GM19372 (cell line): Measurements from ENCODE around the gene ITIH4.

Experiments
- ATAC-seq: cut with Tn5 transposase; IDR thresholded peaks from one replicate; pipeline ENCODE4 v1.9.1; 2021; ENCODE audit warnings: mild to moderate bottlenecking, low read depth, moderate library complexity; ENCODE audit not compliant: unreplicated experiment

The ITIH4 gene

DNA sequence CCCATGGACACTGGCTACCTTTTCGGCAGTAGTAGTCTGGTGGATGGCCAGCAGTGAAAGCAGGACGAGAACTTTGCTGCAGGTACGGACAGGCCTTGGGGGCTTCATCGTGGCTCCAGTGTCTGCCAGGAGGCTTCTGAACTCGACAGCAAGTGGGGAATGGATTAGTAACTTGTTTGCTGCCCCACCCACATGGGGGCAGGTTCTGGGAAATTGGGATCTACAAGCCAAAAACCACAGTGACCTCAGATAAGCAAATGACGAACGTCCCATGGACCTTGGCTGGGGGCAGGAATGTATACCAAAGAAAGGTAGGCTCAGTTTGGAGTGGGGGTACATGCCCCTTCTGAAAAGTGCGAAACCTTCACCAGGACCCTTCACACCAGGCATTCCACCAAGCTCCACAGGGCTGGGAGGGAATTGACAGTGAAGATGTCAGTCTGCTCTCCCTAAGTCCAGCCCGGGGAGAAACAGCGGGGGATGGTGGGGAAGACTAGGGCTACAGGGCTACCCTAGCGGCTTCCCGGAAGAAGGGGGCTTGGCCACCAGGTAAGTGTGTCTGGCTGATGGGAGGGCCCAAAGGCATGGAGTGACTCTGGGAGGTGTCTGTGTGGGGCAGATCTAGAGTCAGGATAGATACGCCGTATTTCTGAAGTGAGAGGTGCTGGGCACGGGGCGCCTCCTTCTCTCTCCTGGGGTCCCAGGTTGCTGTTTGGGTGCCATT, at the start of gene ITIH4:
Gene ITIH4, minus strand, starts transcription at position 138 of the 724 bp plus-strand sequence. Its CDS starts 30 bp downstream, at position 108.
- no peak for ATAC-seq

DNA sequence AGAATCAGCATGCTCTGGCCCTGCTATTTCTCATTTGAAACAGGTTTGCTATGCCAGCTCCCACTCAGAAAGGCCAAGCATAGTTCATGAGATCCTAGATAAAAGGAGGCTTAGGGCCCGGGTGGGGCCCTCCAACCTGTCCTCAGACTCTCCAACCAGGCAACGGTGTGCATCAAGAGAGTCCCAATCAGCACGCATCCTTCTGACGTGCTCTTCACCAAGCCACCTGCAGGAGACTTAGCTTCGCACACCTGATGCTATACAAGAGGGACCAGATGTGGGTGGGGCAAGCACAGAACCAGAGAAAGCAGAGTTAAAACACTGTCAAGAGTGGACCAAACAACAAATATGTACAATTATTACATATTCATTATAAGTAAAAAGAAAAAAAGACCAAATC, 49.6 kb upstream of the ITIH4 start:
- ATAC-seq: no peak

DNA sequence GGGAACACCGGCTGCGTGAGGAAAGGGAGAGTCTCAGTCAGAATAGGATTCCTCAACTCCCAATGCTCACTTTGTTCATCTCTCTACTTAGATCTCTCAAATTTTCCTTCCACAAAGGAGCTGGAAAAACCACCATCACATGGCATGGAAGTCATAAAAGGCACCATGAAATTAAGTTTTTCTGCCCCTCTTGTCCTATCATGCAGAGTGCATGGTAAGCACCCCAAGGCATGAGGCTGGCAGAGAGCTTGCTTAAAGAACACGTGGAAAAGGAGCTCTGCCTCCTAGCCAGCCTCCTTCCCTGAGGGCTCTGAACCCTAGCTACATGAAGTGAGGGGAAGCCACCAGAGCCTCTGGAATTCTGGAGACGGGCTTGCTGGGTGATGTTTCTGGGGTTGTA, 49.1 kb upstream of the ITIH4 start:
- ATAC-seq: no peak

DNA sequence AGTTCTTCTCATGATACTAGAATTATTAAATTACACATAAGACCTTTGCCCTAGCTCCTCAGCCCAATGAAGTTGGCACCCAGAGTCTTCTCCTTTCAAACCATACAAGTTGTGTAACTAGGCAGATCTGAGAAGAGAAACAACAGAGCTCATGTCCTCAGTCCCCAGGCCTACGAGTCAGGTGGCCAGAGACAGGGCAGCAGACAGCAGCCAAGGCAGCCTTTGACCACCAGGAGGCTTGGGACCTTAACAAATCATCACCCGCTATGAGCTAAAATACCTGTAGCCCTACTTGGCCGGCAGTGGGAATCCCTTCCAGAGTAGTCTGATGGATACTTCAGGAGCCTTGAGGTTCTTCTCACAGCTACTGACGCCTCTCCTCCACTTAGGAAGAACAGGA, 48.6 kb upstream of the ITIH4 start:
- no peak for ATAC-seq

DNA sequence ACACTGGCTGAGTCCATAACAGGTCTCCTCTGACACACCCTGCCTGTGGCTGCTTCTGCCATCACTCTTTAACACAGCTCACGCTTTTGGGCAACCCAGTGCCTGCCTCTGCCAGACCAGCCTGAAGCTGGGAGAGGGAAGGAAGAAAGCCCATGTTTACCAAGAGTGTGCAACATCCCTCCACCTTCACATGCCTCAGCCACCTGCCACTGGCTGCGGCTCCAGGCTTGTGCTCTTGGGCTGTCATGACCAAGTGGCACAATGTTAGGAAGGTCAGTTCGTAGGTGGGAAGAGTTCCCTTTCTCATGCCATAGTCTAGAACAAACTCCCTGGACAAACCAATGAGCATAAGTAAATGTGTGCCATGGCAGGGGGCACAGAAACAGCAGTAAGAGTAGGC, 46.6 kb upstream of the ITIH4 start:
- no peak for ATAC-seq

DNA sequence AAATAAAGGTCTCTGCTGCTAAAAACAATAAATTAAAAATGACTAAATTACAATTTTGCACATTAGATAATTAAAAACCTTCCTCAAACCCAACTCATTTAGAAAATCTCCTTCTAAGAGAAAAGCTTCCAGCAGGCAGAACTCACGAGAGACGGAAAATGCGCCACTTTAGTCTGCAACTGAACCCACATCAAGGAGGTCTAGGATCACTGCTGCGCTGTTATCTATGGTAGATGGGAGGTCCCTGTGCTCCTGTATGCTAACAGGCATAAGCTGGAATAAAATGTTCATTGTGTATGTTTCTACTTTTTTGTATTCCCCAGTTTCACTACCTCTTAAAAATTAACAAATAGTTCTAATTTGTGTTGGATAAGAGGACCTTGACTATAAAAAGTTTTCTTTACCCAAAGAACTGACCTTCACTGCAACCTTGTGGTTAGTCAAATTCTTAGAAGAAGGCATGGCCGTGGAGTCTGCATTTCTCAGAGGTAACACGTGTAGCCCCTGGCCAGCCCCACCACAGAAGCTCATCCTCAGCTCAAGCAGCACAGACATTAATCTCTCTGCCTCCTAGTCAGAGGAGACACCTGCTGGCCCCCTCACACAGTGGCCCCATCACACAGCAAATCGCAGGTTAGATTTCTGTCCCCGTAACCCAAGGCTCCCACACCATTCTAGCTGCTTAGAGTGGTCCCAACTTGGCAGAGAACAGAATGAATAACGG, 44.6 kb upstream of the ITIH4 start:
- ATAC-seq: no peak

DNA sequence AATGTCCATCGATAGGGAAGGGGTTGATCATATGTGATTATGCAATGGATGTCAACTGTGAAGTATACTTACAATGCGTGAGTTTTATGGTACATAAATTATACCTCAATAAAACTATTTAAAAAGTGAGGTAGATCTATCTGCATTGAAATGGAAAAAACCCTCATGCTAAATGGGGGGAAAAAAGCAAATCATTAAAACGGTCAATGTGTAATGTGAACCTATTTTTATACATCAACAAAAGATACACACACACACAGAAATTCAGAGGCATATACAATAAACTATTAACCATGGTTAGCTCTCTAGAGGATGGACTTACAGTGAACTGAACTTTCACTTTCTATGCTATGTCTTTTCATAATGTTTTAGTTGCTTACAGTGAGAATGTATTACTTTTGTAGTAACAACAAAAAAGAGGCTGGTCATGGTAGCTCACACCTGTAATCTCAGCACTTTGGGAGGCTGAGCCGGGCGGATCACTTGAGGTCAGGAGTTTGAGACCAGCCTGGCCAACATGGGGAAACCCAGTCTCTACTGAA, 43.8 kb upstream of the ITIH4 start:
- ATAC-seq: no peak

DNA sequence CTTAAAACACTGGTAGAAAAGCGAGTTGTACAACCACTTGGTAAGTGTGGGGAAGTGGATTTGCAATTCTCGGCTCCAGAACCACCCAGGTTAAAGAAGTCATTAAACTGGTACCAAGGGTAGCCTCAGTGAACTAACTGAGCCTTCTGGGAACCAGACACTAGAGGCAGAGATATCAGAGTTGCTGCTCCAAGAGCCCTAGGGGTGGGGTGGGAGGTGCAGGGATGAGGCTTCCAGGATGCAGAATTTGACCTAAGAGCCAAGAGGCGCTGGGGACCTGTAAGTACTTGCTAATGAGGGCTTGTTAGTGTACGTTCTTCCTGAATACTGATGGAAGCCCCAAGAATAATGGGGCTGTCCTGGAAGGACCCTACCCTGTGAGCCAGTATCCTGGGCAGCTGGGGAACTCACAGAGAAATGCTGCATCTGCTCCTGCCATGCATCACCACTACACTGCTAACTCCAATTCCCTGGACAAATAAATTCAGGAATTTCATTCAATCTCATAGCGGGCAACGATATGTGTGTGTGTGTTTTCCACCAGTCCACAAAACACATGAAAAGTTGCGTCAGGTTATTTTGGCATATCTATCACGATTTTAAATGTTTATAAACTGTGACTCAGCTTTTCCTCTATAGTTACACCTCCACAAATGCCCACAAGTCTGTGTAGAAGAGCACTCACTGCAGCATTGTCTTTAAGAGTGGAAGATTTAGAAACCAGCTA, 43.1 kb upstream of the ITIH4 start:
- no peak for ATAC-seq

DNA sequence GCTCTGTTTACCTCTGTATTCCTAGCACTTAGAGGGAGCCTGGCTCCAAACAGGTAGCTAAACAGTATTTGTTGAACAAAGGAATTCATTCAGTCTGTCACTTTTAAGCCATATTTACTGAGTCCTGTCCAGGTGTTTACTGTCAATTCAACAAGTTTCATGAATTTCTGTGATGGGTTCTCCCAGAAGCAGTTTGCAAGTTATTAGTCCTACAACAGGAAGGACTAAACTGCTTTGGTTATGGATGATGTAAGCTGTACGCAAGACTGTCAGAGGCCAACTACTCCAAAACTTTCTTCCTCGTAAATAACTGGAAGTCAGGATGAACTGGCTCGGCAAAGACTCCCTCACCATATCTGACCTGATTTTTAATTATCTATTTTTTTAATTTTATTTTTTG, 41.8 kb upstream of the ITIH4 start:
- ATAC-seq: no peak

DNA sequence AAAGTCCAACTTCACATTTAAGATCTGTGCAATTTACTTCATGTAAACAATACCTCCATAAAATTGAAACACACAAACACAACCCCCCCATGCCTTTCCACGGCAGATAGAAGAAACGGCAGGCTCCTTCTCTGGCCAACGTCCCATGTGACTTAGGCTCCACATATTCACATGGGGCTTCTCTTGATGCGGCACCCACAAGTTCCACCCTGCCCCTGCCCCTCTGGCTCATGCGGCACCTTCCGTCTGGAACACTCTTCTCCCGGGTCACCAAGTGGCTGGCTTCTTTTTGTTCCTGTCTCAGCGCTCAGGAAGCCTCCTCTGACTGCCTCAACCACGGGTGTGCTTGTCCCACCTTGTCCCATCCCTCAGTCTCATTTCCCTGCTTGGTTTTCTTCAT, 41.3 kb upstream of the ITIH4 start:
- no peak for ATAC-seq

DNA sequence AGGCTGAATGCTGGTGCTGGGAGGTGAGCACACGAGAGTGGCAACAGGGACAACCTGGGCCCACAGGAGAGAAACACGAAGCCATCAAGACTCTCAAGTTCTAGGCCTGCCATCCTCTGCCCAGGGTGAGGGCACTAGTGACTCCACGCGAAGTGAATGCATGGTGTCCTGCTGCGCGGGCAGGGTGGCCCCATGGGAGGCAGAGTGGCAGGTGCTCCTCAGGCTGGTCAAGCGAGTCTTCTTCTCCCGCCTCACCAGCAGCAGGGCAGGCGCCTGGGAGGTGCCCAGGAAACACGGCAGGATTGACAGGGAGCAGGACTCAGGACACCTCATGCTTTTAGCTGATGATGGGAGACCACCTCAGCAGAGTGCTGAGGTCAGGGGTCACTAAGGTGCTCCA, 40.0 kb upstream of the ITIH4 start:
- no peak for ATAC-seq

DNA sequence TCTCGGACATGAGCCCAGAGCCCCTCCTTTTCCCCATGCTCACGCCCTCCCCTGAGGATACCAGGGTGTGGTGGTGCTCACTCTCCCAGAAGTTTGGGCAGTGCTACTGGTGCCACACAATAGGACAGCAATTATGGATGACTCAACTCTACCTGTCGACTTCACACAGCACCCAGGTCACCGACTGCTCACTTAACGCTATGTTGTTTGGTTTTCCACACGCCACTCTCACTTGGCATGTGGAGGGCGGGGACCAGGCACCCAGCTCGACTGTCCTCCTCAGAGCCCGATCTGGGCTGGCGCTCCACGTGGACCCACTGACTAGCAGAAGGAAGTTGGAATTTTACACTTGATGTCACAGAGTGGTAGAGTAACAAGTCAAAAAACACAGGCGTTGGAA, 36.0 kb upstream of the ITIH4 start:
- ATAC-seq: no peak

DNA sequence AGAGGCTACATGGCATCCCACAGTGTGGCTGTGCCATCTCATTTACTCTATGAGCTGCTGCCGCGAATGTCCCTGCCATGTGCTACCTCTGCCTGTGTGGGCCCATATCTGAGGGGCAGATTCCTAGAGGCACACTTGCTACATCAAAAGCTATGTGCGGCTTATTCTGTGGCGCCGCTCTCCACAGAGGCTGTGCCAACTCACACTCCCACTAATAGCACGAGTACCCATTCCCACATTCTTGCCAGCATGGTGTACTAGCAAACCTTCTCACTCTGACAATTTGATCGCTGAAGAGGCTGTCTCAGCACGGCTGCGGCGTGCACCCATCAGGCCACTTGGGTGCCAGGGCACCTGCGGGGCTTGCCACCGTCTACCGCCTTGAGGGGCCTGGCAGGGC, 35.5 kb upstream of the ITIH4 start:
- no peak for ATAC-seq

DNA sequence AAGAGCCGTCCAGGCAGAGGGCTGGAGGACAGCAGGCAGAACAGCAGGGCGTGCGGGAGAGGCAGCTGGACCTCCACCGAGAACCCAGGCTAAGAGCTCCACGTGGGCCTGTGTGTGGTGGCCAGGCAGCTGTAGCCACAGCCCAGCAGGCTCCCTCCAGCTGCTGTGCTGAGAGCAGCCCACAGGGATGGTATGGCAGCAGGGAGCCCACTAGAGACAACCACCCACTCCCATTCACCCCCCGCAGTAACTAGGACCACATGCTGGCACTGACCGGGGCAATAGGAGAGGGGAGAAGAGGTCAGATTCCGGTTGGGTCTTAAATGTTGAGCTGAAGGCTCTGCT, 29.9 kb upstream of the ITIH4 start:
- no peak for ATAC-seq

DNA sequence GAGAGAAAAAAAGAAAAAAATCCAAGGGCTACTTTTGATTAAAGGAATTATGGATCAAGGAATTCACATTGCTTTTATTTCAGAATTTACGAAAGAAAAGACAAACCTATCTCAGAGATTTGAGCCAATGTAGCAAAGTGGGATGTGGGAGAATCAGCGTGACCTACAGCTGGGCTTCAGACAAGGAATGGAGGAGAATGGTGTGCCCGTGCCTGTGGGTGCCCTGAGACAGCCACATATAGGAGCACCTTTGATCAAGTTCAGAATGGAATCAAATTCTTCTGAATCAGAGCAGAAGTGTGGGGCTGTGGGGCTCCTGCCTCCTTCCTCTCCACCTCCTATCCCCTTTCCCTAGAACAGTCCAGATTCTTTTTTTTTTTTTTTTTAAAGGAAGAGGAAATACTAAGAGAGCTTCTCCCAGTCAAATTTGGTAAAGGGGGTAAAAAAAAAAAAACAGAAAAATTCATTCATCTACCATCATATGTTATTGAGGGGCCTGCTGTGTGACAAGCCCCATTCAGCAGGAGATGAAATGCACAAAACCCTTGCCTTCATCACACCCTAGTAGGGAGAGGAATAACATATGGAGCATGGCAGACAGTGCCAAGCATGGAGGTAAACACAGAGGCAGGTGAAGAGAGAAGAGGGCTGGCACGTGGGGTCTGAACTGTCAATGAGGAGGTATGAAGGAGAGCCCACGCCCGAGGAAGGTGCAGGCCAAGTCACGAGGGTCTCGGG, 29.4 kb upstream of the ITIH4 start:
- no peak for ATAC-seq

DNA sequence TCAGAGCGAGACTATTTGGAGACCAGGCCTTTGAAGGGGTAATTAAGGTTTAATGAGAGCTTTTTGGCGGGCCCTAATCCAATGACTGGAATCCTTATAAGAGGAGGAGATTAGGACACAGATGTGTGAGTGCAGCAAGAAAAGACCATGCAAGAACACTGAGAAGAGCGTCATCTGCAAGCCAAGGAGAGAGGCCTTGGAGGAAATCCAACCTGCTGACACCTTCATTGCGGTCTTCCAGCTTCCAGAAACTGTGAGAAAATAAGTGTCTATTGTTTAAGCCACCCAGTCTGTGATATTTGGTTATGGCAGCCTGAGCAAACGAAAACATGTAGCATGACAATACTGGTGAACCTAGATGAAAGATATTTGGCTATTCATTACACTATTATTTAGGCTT, 27.4 kb upstream of the ITIH4 start:
- no peak for ATAC-seq

DNA sequence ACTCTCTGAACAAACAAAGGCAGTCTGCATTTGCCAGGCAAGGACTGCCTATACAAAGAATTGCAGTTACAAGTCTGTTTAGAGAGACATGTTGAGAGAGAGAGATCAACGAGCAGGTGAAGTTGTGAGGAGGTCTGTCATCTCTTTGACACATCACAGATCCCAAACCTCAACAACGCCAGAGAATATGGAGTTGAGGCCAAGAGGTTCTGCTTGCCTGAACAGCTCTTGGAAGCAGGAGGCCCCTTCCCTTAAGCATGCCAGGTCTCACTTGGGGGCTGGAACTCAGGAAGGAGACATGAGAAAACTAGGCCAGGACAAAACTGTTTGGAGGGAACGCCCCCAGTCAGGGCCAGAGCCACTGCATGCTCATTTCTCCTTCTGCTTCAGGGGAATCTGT, 26.7 kb upstream of the ITIH4 start:
- no peak for ATAC-seq

DNA sequence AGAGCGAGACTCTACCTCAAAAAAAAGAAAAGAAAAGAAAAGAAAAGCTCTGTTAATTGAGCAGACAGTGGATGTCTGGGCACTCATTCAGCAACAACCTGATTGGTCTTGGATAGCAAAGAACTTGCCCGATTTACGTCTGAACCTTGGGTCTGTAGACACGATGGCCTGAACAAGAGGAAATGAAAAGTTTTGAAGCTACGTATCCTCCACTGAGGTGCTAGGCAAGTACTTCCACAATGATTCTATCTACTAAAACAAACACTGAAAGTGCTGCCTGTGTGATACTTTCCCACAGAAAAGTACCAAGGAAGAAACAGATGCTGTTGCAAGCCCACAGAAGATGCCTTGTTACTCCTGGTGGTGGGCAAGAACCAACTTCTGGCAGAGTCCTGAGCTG, 26.2 kb upstream of the ITIH4 start:
- ATAC-seq: no peak

DNA sequence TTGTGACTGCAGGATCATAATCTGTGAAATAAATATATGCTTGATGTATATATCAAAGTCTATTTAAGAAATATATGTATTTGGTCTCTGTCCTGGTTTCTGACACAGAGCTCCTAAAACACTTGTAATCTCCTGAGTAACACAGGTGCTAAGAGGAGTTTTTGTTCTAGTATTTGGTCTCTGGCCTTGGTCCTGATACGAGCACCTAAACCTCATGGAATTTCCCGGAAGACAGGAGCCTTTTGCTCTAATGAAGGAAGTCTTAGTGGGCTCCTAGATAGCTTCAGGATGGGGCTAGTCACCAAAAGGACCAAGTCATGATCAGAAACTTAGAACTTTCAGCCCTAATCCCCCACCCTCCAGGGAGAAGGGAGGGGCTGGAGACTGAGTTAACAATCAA, 23.5 kb upstream of the ITIH4 start:
- ATAC-seq: no peak

DNA sequence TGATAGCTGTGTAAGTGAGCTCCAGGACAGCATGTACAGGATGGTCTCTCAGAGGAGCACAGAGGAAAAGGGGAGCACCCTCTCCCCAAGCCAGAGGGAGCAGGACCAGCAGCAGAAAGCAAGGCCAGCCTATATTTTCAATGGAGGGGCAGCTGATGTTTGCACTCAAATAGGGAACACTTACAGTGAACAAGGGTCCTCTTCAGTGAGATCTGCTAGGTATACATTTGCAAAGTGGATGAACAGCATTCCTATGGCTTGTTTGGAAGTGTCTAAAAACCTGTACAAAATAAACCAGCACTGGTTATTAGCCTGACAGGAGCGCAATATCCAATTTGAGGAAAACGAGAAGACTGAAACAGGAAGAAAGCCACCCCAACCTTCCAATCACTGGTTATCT, 21.9 kb upstream of the ITIH4 start:
- no peak for ATAC-seq

DNA sequence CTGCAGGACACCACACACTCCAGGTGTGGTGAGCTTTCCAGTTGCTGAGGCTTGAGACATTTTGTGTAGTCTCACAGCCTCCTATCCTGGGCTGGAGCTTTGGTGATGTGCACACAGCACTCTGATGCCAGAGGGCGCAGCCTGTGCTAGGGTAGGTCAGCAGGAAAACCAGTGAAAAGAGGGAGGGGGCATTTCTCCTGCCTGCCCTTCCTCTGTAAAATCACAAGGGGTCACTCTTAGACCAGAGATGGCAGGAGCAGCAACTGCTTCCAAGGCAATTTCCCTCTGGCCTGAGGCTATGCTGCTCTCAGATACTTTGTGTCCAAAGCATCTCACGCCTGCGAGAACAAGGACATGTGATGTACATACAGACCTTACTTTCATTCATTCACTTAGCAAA, 20.9 kb upstream of the ITIH4 start:
- no peak for ATAC-seq
